Kidney epithelial cell (primary cell): ENCODE measurements around the gene TSEN34. TPM values are rescaled to one million over a fixed set of nuclear protein-coding genes. Genes with fewer than 3 reads are reported as not detected.
"Not testable (repeated sequence)": the region's sequence is repeated elsewhere in the genome, so short reads cannot be mapped to it uniquely, and the experiment has no call there.

Experiments used
- DNase-seq: peaks from one replicate; pipeline ENCODE4 v3.0.0-alpha.2; 2010; ENCODE audit warnings: low read depth
- H3K27me3 ChIP-seq: 2 replicates; pipeline ENCODE4 v1.6.0; 2011; ENCODE audit warnings: low read length; ENCODE audit not compliant: control insufficient read depth, insufficient read depth
- H3K36me3 ChIP-seq: 2 replicates; pipeline ENCODE4 v1.5.1; 2011; ENCODE audit warnings: low read length; ENCODE audit not compliant: control insufficient read depth, insufficient read depth
- H3K4me3 ChIP-seq: 2 replicates; pipeline ENCODE4 v1.5.1; 2011; ENCODE audit warnings: low read depth, mild to moderate bottlenecking, control low read depth, low read length
- CTCF ChIP-seq: IDR thresholded peaks from 2 replicates; pipeline ENCODE4 v1.5.1; 2011; ENCODE audit warnings: mild to moderate bottlenecking, moderate library complexity, low read length, control low read depth, inconsistent platforms; ENCODE audit not compliant: insufficient read depth, poor library complexity, severe bottlenecking
- total RNA-seq: library from RNA; depleted of rRNA; stranded (reverse); fragments of >200 nt; gene quantifications from 2 replicates; pipeline ENCODE4 v1.2.3, GENCODE V29; 2015

Gene TSEN34
- total RNA-seq, 1 donor from 2014 or later = 108 TPM

- peaks cover 3% of the 10 kb centered on the region for H3K36me3 ChIP-seq
- peak overlapping the region; percentile 66 for H3K4me3 ChIP-seq
- no peak for DNase-seq
- no peak for TF ChIP-seq CTCF
- H3K27me3 ChIP-seq = no peaks in the 10 kb centered on the region
Measured at GRCh38 chr19:54201980-54202379, 10.9 kb downstream of the TSEN34 start.

GRCh38 chr19:54203151-54203611, 12.1 kb downstream of the TSEN34 start:
- Histone ChIP-seq H3K36me3 (peaks cover 7% of the 10 kb centered on the region), H3K27me3 (no peaks in the 10 kb centered on the region), H3K4me3 (no peak overlapping the region)
- no peak for DNase-seq
- TF ChIP-seq CTCF = no peak

- H3K36me3 ChIP-seq = peaks cover 7% of the 10 kb centered on the region
- TF ChIP-seq CTCF = no peak
- H3K27me3 ChIP-seq = no peaks in the 10 kb centered on the region
- no peak for DNase-seq
- no peak overlapping the region for H3K4me3 ChIP-seq
Measured at GRCh38 chr19:54204767-54205468, 13.8 kb downstream of the TSEN34 start.

- no peak for TF ChIP-seq CTCF
- Histone ChIP-seq H3K4me3 (no peak overlapping the region), H3K27me3 (peaks cover under 1% of the 10 kb centered on the region), H3K36me3 (peaks cover 8% of the 10 kb centered on the region)
- no peak for DNase-seq
Measured at GRCh38 chr19:54206030-54206830, 15.1 kb downstream of the TSEN34 start.

- TF ChIP-seq CTCF = no peak
- Histone ChIP-seq H3K36me3 (peaks cover 9% of the 10 kb centered on the region), H3K4me3 (no peak overlapping the region), H3K27me3 (peaks cover 2% of the 10 kb centered on the region)
- DNase-seq = no peak
Measured at GRCh38 chr19:54206831-54207177, 15.7 kb downstream of the TSEN34 start.

- H3K27me3 ChIP-seq, DNase-seq, H3K36me3 ChIP-seq, H3K4me3 ChIP-seq: not testable (repeated sequence)
Measured at GRCh38 chr19:54207193-54207592, 16.1 kb downstream of the TSEN34 start.
